OCI-LY1 (cell line): ENCODE results near the gene VOPP1.

Experiments
- EZH2 ChIP-seq: fragments of 200-600 bp; sonication (generic), shearing (Covaris generic); IDR thresholded peaks from 2 replicates; pipeline ENCODE4 v1.8.0; 2017; ENCODE audit warnings: borderline replicate concordance, mixed run types, mild to moderate bottlenecking, antibody characterized with exemption, low read length, moderate library complexity, mixed read lengths
- TF ChIP-seq, protein P1 (sequence below): fragments of 200-600 bp; sonication (generic), shearing (Covaris generic); IDR thresholded peaks from 2 replicates; pipeline ENCODE4 v1.5.1; 2017; ENCODE audit warnings: mild to moderate bottlenecking, antibody characterized with exemption, low read length, moderate library complexity, mixed read lengths

DNA sequence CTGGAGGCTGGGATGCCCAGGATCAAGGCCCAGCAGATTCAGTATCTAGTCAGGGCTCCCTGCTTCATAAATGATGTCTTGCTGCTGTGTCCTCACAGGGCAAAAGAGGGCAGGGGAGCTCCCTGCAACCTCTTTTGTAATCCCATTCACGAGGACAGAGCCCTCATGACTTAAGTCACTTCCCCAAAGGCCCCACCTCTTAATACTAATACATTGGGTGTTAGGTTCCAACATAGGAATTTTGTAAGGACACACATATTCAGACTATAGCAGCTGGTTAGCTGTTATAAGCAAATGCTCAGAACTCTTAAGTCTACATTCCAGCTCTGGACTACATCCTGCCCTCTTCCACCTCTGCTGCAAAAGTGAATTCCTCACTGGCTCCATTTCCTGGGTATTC is 63.0 kb downstream of the VOPP1 start:
- TF ChIP-seq, protein P1, sequence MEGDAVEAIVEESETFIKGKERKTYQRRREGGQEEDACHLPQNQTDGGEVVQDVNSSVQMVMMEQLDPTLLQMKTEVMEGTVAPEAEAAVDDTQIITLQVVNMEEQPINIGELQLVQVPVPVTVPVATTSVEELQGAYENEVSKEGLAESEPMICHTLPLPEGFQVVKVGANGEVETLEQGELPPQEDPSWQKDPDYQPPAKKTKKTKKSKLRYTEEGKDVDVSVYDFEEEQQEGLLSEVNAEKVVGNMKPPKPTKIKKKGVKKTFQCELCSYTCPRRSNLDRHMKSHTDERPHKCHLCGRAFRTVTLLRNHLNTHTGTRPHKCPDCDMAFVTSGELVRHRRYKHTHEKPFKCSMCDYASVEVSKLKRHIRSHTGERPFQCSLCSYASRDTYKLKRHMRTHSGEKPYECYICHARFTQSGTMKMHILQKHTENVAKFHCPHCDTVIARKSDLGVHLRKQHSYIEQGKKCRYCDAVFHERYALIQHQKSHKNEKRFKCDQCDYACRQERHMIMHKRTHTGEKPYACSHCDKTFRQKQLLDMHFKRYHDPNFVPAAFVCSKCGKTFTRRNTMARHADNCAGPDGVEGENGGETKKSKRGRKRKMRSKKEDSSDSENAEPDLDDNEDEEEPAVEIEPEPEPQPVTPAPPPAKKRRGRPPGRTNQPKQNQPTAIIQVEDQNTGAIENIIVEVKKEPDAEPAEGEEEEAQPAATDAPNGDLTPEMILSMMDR: no peak
- TF ChIP-seq EZH2: no peak
